K562 (cell line): Measurements from ENCODE around the gene NUP98. TPM values are rescaled to one million over a fixed set of nuclear protein-coding genes. Genes with fewer than 3 reads are reported as not detected.

Source experiments
- ATAC-seq: fragments of 200-7000 bp; cut with Tn5 transposase; 3 replicates; pipeline ENCODE4 v1.9.1; 2020; ENCODE audit warnings: moderate library complexity
- BruUV-seq: library from RNA; stranded (reverse); fragments of 400-500 nt; replicated peaks from 2 replicates; lab custom pipeline; 2021; lab: Mats Ljungman, UMichigan
- CTCF ChIA-PET: fragments of 300-600 bp; formaldehyde crosslinking; extraction: SDS; loops from one replicate; lab custom pipeline; 2021; ENCODE audit warnings: low intra/inter-chr PET ratio; lab: Yijun Ruan, JAX
- POLR2A ChIA-PET: fragments of 300-600, 350-650 bp; sonication (Branson Sonifier 250); formaldehyde crosslinking; extraction: SDS; loops from one replicate; lab custom pipeline; 2021; ENCODE audit warnings: antibody characterized with exemption, inconsistent platforms; lab: Yijun Ruan, JAX
- DNase-seq, 4 experiments: peaks; one replicate each; pipeline versions ENCODE4 v3.0.0 to v3.0.0-alpha.2; 2011 to 2018; ENCODE audit warnings: low spot score in 3 of 4, mixed read lengths in 3 of 4; ENCODE audit errors: extremely low read depth in 1 of 4
- FAIRE-seq: peaks from 2 replicates; lab custom pipeline; 2011; peaks lifted over from hg19 to GRCh38; lab: Jason Lieb, UNC
- H2AFZ ChIP-seq: 2 replicates; pipeline ENCODE4 v1.6.0; 2011; ENCODE audit warnings: low read depth, low read length, control low read depth, inconsistent platforms
- H3K27ac ChIP-seq: fragments of 200-600 bp; 3 replicates; pipeline ENCODE4 v1.8.0; 2011; ENCODE audit warnings: low read depth, mild to moderate bottlenecking, control low read depth, inconsistent platforms, low read length, moderate library complexity, mixed read lengths; ENCODE audit errors: extremely low read depth
- H3K27me3 ChIP-seq, 2 experiments: fragments of 300-600 bp in 1 of 2; 2 replicates in 1 of 2; 3 replicates in 1 of 2; pipeline versions ENCODE4 v1.6.0 to v1.8.0; 2011; ENCODE audit warnings: inconsistent platforms in 2 of 2, low read length in 2 of 2, mild to moderate bottlenecking in 1 of 2, mixed read lengths in 1 of 2, moderate library complexity in 1 of 2; ENCODE audit not compliant: control insufficient read depth in 2 of 2, insufficient read depth in 2 of 2
- H3K36me3 ChIP-seq: fragments of 300-600 bp; 3 replicates; pipeline ENCODE4 v1.8.0; 2011; ENCODE audit warnings: mild to moderate bottlenecking, low read length, inconsistent platforms; ENCODE audit not compliant: control insufficient read depth, insufficient read depth
- H3K4me1 ChIP-seq, 2 experiments: fragments of 200-600 bp in 1 of 2; replicated peaks in 1 of 2; 2 replicates in 1 of 2; 3 replicates in 1 of 2; pipeline versions ENCODE4 v1.5.1 to v1.8.0; 2011; ENCODE audit warnings: inconsistent platforms in 2 of 2, low read length in 2 of 2, mild to moderate bottlenecking in 1 of 2, mixed read lengths in 1 of 2, moderate library complexity in 1 of 2; ENCODE audit not compliant: control insufficient read depth in 2 of 2, insufficient read depth in 2 of 2
- H3K4me2 ChIP-seq: 2 replicates; pipeline ENCODE4 v1.6.1; 2011; ENCODE audit warnings: low read length, control low read depth, inconsistent platforms, mixed read lengths; ENCODE audit not compliant: insufficient read depth
- H3K4me3 ChIP-seq: fragments of 200-600 bp; sonication (generic), shearing (Covaris generic); 2 replicates; pipeline ENCODE4 v1.5.1; 2016; ENCODE audit warnings: control low read depth, inconsistent platforms
- H3K79me2 ChIP-seq: fragments of 200-600 bp; 3 replicates; pipeline ENCODE4 v1.8.0; 2011; ENCODE audit warnings: low read length, inconsistent platforms; ENCODE audit not compliant: control insufficient read depth, insufficient read depth
- H3K9ac ChIP-seq, 2 experiments: 2 replicates each; pipeline versions ENCODE4 v1.6.0 to v1.6.1; 2011; ENCODE audit warnings: low read depth in 2 of 2, low read length in 2 of 2, control low read depth in 1 of 2, inconsistent platforms in 1 of 2, mild to moderate bottlenecking in 1 of 2, mixed read lengths in 1 of 2; ENCODE audit not compliant: insufficient read depth in 1 of 2
- H3K9me1 ChIP-seq: one replicate; pipeline ENCODE4 v1.6.0; 2011; ENCODE audit warnings: inconsistent platforms, mild to moderate bottlenecking, low read length, moderate library complexity; ENCODE audit not compliant: control insufficient read depth, insufficient read depth
- H3K9me3 ChIP-seq: replicated peaks from 2 replicates; pipeline ENCODE4 v1.5.1; 2011; ENCODE audit warnings: low read depth, low read length, inconsistent platforms; ENCODE audit not compliant: control insufficient read depth, insufficient read depth
- H4K20me1 ChIP-seq: replicated peaks from 2 replicates; pipeline ENCODE4 v1.6.1; 2011; ENCODE audit warnings: low read length, inconsistent platforms, mixed read lengths; ENCODE audit not compliant: control insufficient read depth, insufficient read depth
- E2F3 ChIP-seq: fragments of 250-450 bp; sonication (Bioruptor Pico); IDR thresholded peaks from 2 replicates; pipeline ENCODE4 v1.4.0; 2020; ENCODE audit warnings: mild to moderate bottlenecking
- MLLT1 ChIP-seq, 2 experiments: fragments of 450-650 bp; IDR thresholded peaks; 2 replicates each; pipeline ENCODE4 v1.6.1; 2016
- SRF ChIP-seq, 2 experiments: fragments of 250-450, 450-650 bp in 1 of 2; sonication (Bioruptor Pico) in 1 of 2; sonication (generic) in 1 of 2; formaldehyde crosslinking; IDR thresholded peaks; 2 replicates each; pipeline versions ENCODE4 v1.5.0 to v1.5.1; 2020 to 2022; ENCODE audit warnings: mild to moderate bottlenecking in 1 of 2, missing genetic modification reagents in 1 of 2
- USF1 ChIP-seq: sonication (generic); formaldehyde crosslinking; IDR thresholded peaks from 2 replicates; pipeline ENCODE4 v1.9.0; 2022; ENCODE audit warnings: mild to moderate bottlenecking, missing genetic modification reagents
- ZBTB8A ChIP-seq: fragments of 450-650 bp; IDR thresholded peaks from 2 replicates; pipeline ENCODE4 v1.6.1; 2018; ENCODE audit warnings: mild to moderate bottlenecking, moderate library complexity; ENCODE audit not compliant: partially characterized antibody
- WGBS: fragments of 100-300 bp; shearing (Covaris generic); methylation state at CpG from one replicate; pipeline ENCODE4 v1.1.6; 2016; ENCODE audit warnings: low coverage, mixed read lengths; ENCODE audit not compliant: insufficient coverage; ENCODE audit errors: missing lambda C conversion rate; 5-methylcytosine and 5-hydroxymethylcytosine counted together
- in situ Hi-C: fragments of 300-500 bp; cut with MboI; formaldehyde crosslinking; loops from 4 replicates; pipeline ENCODE4 v1.15.0; 2018; ENCODE audit warnings: inconsistent platforms, mixed read lengths
- intact Hi-C: fragments of 100-400 bp; cut with micrococcal nuclease; formaldehyde crosslinking; loops from 2 replicates; pipeline ENCODE4 v1.14.2; 2022
- polyA plus RNA-seq, 8 experiments: library from polyadenylated mRNA; depleted of rRNA in 4 of 8; stranded (reverse) in 5 of 8; unstranded in 3 of 8; fragments of >200 nt; fragmentation: Nextera tagmentation in 2 of 8; fragmentation: Illumina TruSeq in 1 of 8; extraction: Ambion mirVana in 2 of 8; extraction: Trizol in 1 of 8; gene quantifications; 2 replicates each; pipeline versions ENCODE4 v1.2.1 to v1.2.3, GENCODE V29; 2011 to 2014; ENCODE audit warnings: inconsistent platforms in 1 of 8, missing spikeins in 1 of 8
- total RNA-seq, 7 experiments: library from RNA; depleted of rRNA in 6 of 7; stranded (reverse); fragments of >200 nt in 6 of 7; fragmentation: Illumina TruSeq in 2 of 7; extraction: Trizol in 2 of 7; gene quantifications; 2 replicates each; pipeline versions ENCODE4 v1.2.1 to v1.2.3, GENCODE V29; 2011 to 2021; ENCODE audit warnings: low replicate concordance in 1 of 7
- TF ChIP-seq, protein P1 (sequence below): fragments of 200-800 bp; sonication (Bioruptor generic); IDR thresholded peaks from 2 replicates; pipeline ENCODE4 v1.6.1; 2016; ENCODE audit warnings: missing genetic modification characterization, missing compliant biosample characterization

NUP98 gene
- total and polyA plus RNA-seq, 9 of the 15 experiments (the other 6 are each of a cell fraction or from before 2014, with no cell fraction given): 45.1 to 196 (median 130) TPM

GRCh38 chr11:3822312-3822711, 25.0 kb upstream of the NUP98 start:
- no peak for DNase-seq
- H4K20me1 ChIP-seq: no peaks in the 10 kb centered on the region
- H3K27me3 ChIP-seq: no peaks in the 10 kb centered on the region
- no peak overlapping the region for H3K9ac ChIP-seq
- H3K27ac ChIP-seq: no peak overlapping the region
- H3K79me2 ChIP-seq: peaks cover 21% of the 10 kb centered on the region
- intact Hi-C loops: no loop called here
- peaks cover 51% of the 10 kb centered on the region for H3K36me3 ChIP-seq
- no peak overlapping the region for H3K4me3 ChIP-seq
- 81% methylated on average over 3 of the region's 7 CpGs for WGBS
- ATAC-seq: no peak
- in situ Hi-C loops: loop anchor here (25.0 kb wide), 1 partner anchor 360 kb away; no protein-coding TSS in a partner anchor
- H3K9me3 ChIP-seq: no peaks in the 10 kb centered on the region
- POLR2A ChIA-PET: no interaction called here
- CTCF ChIA-PET: no interaction called here
- H3K9me1 ChIP-seq: peaks cover 5% of the 10 kb centered on the region
- no peak for FAIRE-seq
- no peak overlapping the region for H3K4me2 ChIP-seq
- no TSS peak for BruUV-seq
- H3K4me1 ChIP-seq: peaks cover 27 to 30% of the 10 kb centered on the region in 2 experiments
- TF ChIP-seq E2F3 (no peak), MLLT1 (IDR thresholded peaks at IDR 0.05) (no peak)
- H2AFZ ChIP-seq: no peak overlapping the region

- in situ Hi-C loops (loop anchor here (25.0 kb wide), 1 partner anchor 359 kb away; no protein-coding TSS in a partner anchor), intact Hi-C loops (no loop called here)
- Histone ChIP-seq H3K27ac (no peak overlapping the region), H4K20me1 (no peaks in the 10 kb centered on the region), H2AFZ (no peak overlapping the region), H3K9ac (0 out of 4 replicates have a peak overlapping the region, but pooled peaks of 1 of the 2 experiments have one; percentile 38), H3K4me3 (no peak overlapping the region), H3K79me2 (peaks cover 14% of the 10 kb centered on the region; the same call in 2 of the 3 replicates), H3K4me1 (peaks cover 28 to 35% of the 10 kb centered on the region in 2 experiments), H3K4me2 (no peak overlapping the region), H3K27me3 (no peaks in the 10 kb centered on the region), H3K9me1 (peaks cover 5% of the 10 kb centered on the region), H3K9me3 (no peaks in the 10 kb centered on the region), H3K36me3 (peaks cover 39% of the 10 kb centered on the region; the same call in 2 of the 3 replicates)
- no peak for FAIRE-seq
- CTCF ChIA-PET: interaction anchor here (0.6 kb wide), 1 partner anchor 10 kb away, joined by 3 read pairs; no protein-coding TSS in a partner anchor
- no TSS peak for BruUV-seq
- POLR2A ChIA-PET: interaction anchor here (1.1 kb wide), 1 partner anchor 12 kb away, joined by 3 read pairs; no protein-coding TSS in a partner anchor
- no peak for DNase-seq
- no peak for ATAC-seq
- 91% methylated on average over 2 of the region's 2 CpGs for WGBS
- no peak for TF ChIP-seq USF1
- TF ChIP-seq, protein P1, sequence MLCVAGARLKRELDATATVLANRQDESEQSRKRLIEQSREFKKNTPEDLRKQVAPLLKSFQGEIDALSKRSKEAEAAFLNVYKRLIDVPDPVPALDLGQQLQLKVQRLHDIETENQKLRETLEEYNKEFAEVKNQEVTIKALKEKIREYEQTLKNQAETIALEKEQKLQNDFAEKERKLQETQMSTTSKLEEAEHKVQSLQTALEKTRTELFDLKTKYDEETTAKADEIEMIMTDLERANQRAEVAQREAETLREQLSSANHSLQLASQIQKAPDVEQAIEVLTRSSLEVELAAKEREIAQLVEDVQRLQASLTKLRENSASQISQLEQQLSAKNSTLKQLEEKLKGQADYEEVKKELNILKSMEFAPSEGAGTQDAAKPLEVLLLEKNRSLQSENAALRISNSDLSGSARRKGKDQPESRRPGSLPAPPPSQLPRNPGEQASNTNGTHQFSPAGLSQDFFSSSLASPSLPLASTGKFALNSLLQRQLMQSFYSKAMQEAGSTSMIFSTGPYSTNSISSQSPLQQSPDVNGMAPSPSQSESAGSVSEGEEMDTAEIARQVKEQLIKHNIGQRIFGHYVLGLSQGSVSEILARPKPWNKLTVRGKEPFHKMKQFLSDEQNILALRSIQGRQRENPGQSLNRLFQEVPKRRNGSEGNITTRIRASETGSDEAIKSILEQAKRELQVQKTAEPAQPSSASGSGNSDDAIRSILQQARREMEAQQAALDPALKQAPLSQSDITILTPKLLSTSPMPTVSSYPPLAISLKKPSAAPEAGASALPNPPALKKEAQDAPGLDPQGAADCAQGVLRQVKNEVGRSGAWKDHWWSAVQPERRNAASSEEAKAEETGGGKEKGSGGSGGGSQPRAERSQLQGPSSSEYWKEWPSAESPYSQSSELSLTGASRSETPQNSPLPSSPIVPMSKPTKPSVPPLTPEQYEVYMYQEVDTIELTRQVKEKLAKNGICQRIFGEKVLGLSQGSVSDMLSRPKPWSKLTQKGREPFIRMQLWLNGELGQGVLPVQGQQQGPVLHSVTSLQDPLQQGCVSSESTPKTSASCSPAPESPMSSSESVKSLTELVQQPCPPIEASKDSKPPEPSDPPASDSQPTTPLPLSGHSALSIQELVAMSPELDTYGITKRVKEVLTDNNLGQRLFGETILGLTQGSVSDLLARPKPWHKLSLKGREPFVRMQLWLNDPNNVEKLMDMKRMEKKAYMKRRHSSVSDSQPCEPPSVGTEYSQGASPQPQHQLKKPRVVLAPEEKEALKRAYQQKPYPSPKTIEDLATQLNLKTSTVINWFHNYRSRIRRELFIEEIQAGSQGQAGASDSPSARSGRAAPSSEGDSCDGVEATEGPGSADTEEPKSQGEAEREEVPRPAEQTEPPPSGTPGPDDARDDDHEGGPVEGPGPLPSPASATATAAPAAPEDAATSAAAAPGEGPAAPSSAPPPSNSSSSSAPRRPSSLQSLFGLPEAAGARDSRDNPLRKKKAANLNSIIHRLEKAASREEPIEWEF (CRISPR knock-in tag): no peak
- no peak for TF ChIP-seq ZBTB8A
- no peak for TF ChIP-seq SRF (CRISPR knock-in tag; IDR thresholded peaks at IDR 0.05)
These were observed 23.6 kb upstream of the NUP98 start for GRCh38 chr11:3820971-3821370.
